Measurements from ENCODE around the gene CETN1.

GRCh38 chr18:581096-581495, 916 bp downstream of the CETN1 start:
- TF ChIP-seq, protein P1, sequence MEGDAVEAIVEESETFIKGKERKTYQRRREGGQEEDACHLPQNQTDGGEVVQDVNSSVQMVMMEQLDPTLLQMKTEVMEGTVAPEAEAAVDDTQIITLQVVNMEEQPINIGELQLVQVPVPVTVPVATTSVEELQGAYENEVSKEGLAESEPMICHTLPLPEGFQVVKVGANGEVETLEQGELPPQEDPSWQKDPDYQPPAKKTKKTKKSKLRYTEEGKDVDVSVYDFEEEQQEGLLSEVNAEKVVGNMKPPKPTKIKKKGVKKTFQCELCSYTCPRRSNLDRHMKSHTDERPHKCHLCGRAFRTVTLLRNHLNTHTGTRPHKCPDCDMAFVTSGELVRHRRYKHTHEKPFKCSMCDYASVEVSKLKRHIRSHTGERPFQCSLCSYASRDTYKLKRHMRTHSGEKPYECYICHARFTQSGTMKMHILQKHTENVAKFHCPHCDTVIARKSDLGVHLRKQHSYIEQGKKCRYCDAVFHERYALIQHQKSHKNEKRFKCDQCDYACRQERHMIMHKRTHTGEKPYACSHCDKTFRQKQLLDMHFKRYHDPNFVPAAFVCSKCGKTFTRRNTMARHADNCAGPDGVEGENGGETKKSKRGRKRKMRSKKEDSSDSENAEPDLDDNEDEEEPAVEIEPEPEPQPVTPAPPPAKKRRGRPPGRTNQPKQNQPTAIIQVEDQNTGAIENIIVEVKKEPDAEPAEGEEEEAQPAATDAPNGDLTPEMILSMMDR (conservative IDR thresholded peaks at IDR 0.05 in 1 of 2, IDR thresholded peaks at IDR 0.05 in 1 of 2; ENCODE audit: extremely low read depth in 1 of 2, insufficient read depth in 1 of 2, low read depth in 1 of 2, low read length in 2 of 2), result no peak
- no peak for TF ChIP-seq EZH2 (IDR thresholded peaks at IDR 0.05; ENCODE audit: borderline replicate concordance, low read length)
